Urinary bladder (tissue), 4 donors: ENCODE measurements around the gene NOC4L. TPM values are rescaled to one million over a fixed set of nuclear protein-coding genes. Genes with fewer than 3 reads are reported as not detected.

ENCODE experiments used
- DNase-seq: peaks from one replicate; pipeline ENCODE4 v3.0.0-alpha.2; 2015; ENCODE audit errors: extremely low spot score
- H3K27ac ChIP-seq: one replicate; pipeline ENCODE4 v1.5.1; 2013; ENCODE audit warnings: low read depth, mild to moderate bottlenecking, moderate library complexity
- H3K36me3 ChIP-seq: one replicate; pipeline ENCODE4 v1.6.1; 2013; ENCODE audit warnings: mild to moderate bottlenecking, moderate library complexity; ENCODE audit not compliant: insufficient read depth
- H3K4me1 ChIP-seq: one replicate; pipeline ENCODE4 v1.6.1; 2013; ENCODE audit warnings: mild to moderate bottlenecking, moderate library complexity; ENCODE audit not compliant: insufficient read depth
- H3K4me3 ChIP-seq: one replicate; pipeline ENCODE4 v1.5.1; 2013; ENCODE audit warnings: low read depth, low read length
- WGBS: extraction: QIAGEN DNeasy Blood & Tissue Kit; methylation state at CpG from one replicate; pipeline ENCODE4 v1.1.7; 2013; 5-methylcytosine and 5-hydroxymethylcytosine counted together
- polyA plus RNA-seq: library from polyadenylated mRNA; stranded (reverse); fragments of 200-250 nt; gene quantifications from one replicate; pipeline ENCODE4 v1.2.3, GENCODE V29; 2013
- total RNA-seq: library from RNA; depleted of rRNA; stranded (reverse); fragments of >200 nt; gene quantifications from one replicate; pipeline ENCODE4 v1.2.3, GENCODE V29; 2014
- donor health status: healthy with polysubstance abuse.
- donor health status: healthy.

Gene NOC4L
- total and polyA plus RNA-seq, 2 donors, result 4.3 to 24.4 TPM

GRCh38 chr12:132111654-132112304 lies 32.5 kb upstream of the NOC4L start:
- DNase-seq, result no peak
- 79% methylated on average over 19 of the region's 19 CpGs for WGBS

DNA sequence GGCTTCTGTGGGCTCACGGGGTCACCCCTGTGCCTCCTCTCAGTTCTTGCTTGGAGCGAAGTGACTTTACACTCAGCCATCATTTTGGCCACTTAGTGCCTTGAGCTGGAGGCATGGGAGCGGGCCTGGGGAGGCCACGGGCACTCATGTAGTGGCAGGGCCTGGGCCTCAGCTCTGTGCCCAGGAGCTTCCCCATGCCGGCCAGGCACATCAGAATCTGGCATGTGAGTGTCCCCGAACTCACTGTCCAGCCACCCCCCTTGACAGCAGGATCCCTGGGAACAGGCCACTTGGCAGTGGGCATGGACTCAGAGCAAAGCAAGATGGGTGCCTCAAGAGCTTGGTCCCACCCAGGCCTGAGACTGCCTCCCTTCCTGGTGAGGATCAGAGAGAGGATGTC lies 29.6 kb upstream of the NOC4L start:
- Histone ChIP-seq H3K4me3 (no peak overlapping the region), H3K4me1 (no peaks in the 10 kb centered on the region), H3K36me3 (no peaks in the 10 kb centered on the region), H3K27ac (no peak overlapping the region)
- DNase-seq, result no peak
- 94% methylated on average over 6 of the region's 6 CpGs for WGBS

More at GRCh38 chr12:132111654-132112304, 32.5 kb upstream of the NOC4L start:
- H3K4me1 ChIP-seq, result no peaks in the 10 kb centered on the region
- no peaks in the 10 kb centered on the region for H3K36me3 ChIP-seq
- H3K27ac ChIP-seq, result no peak overlapping the region
- no peak overlapping the region for H3K4me3 ChIP-seq

DNA sequence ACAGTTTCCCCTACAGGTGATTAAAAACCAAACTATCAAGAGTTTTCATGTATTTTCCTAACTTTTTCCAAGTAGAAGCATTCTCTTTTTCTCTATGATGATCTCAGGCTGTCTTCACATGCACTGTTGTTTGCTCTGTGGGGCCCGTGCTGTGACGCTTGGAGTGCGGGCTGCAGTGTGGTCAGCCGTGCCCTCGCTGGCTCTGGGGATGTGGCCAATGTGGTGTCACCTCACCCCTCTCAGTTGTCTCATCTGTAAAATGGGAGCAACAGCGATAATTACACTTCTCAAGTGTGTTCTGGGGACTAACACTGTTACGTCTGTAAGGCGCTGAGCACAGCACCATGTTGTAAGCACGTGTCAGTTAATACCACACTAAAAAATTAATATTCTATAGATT lies 28.8 kb upstream of the NOC4L start:
- Histone ChIP-seq H3K4me1 (no peaks in the 10 kb centered on the region), H3K4me3 (no peak overlapping the region), H3K36me3 (no peaks in the 10 kb centered on the region), H3K27ac (no peak overlapping the region)
- 91% methylated on average over 9 of the region's 9 CpGs for WGBS
- DNase-seq, result no peak

DNA sequence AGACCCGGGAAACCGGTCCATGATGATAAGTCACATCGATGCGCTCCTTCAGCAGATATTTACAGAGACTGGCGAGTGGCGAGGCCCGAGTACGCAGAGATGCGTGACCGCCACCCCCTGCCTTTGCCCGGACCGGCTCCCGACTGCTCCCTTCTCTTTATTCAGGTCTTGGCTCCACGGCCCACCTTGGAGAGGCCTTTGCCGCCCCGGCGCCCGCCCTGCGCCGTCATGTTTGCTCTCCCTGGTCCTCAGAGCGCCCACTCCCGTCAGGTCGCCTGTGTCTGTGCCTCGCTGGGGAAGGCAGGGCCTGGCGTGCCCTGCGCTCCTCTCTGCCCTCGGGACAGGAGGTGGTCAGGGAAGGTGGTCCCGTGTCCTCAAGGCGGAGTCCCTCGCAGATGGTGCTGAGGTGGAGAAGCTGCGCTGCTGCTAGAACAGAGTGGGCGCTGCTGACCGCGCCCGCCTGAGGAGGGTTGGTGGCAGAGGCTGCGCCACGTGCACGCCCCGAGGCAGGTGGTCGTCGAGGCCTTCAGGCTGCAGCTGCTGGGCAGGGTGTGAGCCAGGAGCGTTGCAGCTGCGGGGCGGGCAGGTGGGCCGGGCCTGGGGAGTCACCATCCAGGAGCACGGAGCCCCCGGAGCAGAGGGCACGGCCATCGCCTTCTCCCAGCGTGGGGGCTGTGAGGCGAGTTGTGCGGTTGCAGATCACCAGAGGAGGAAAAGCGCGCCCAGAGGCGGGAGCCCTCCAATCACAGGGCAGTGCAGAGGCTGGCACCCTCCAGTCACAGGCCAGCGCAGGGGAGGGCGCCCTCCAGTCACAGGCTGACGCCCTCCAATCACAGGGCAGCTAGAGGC lies 27.3 kb upstream of the NOC4L start:
- no peak for DNase-seq
- H3K27ac ChIP-seq, result no peak overlapping the region
- no peak overlapping the region for H3K4me3 ChIP-seq
- no peaks in the 10 kb centered on the region for H3K4me1 ChIP-seq
- H3K36me3 ChIP-seq, result no peaks in the 10 kb centered on the region
- WGBS, result 97% methylated on average over 58 of the region's 58 CpGs

DNA sequence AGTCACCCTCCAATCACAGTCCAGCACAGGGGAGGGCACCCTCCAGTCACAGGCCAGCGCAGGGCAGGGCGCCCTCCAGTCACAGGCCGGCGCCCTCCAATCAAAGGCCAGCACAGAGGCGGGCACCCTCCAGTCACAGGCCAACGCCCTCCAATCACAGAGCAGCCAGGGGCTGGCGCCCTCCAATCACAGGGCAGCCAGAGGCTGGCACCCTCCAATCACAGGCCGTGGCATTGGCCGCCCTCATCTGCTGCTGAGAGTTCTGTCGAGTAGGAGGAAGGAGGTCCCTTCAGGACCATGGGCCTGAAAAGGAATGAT lies 26.7 kb upstream of the NOC4L start:
- no peak for DNase-seq
- H3K36me3 ChIP-seq, result no peaks in the 10 kb centered on the region
- 92% methylated on average over 10 of the region's 10 CpGs for WGBS
- H3K4me1 ChIP-seq, result no peaks in the 10 kb centered on the region
- H3K27ac ChIP-seq, result no peak overlapping the region
- H3K4me3 ChIP-seq, result no peak overlapping the region

DNA sequence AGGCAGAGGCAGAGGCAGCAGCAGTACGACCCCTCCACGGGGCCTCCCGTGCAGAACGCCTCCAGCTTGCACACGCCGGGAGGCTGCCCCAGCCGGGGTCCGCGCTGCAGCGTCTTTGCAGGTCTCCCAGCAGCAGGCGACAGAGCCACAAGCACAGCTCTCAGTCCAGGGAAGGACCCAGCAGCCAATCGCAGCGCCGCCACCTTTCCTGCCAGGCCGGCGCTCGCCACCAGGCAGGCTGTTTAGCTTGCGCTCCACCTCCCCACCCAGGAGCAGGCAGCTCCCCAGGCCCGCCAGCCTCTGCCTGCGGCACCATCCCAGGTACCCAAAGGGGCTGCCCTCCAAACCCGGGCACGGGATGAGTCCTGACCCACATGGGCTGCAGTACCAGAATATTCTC lies 25.4 kb upstream of the NOC4L start:
- 89% methylated on average over 22 of the region's 22 CpGs for WGBS
- Histone ChIP-seq H3K27ac (no peak overlapping the region), H3K4me3 (no peak overlapping the region), H3K36me3 (no peaks in the 10 kb centered on the region), H3K4me1 (no peaks in the 10 kb centered on the region)
- DNase-seq, result no peak

GRCh38 chr12:132121283-132121682 lies 23.0 kb upstream of the NOC4L start:
- Histone ChIP-seq H3K4me1 (no peaks in the 10 kb centered on the region), H3K27ac (no peak overlapping the region), H3K36me3 (peaks cover 2% of the 10 kb centered on the region), H3K4me3 (no peak overlapping the region)
- no peak for DNase-seq
- WGBS, result 85% methylated on average over 14 of the region's 14 CpGs

- WGBS, result 88% methylated on average over 12 of the region's 12 CpGs
These were observed 20.1 kb upstream of the NOC4L start for GRCh38 chr12:132123970-132124765.

DNA sequence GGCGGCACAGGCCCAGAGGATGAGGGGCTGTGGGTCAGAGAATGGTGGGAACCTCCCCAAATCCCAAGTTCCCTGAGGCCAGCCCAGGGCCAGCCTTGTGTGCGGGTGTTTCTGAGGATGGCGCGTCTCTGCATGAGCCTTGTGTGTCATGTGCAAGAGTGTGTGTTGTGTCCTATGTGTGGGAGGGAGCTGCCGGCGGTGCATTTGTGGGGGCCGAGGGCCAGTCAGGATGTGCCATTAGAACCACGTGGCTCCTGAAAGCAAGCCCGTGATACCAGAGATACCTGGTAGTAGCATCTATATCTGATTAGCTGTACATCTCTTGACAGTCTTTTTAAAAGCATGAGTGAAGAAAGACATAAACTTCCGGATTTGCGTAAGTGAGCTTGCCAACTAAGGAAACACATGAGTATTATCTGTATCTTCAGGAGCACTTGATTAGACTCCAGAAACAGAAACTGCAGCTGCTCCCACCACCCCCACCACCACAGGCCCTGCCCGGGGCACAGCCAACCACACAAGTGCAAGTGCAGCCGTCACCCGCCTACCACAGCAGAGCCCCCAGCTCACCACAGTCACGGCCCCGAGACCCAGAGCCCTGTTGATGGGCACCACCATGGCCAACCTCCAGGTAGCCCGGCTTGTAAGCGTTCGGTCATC lies 19.4 kb upstream of the NOC4L start:
- H3K4me1 ChIP-seq, result no peaks in the 10 kb centered on the region
- no peak overlapping the region for H3K4me3 ChIP-seq
- H3K36me3 ChIP-seq, result peaks cover 6% of the 10 kb centered on the region
- DNase-seq, result no peak
- WGBS, result 85% methylated on average over 19 of the region's 19 CpGs
- no peak overlapping the region for H3K27ac ChIP-seq

More at GRCh38 chr12:132123970-132124765, 20.1 kb upstream of the NOC4L start:
- H3K4me1 ChIP-seq, result no peaks in the 10 kb centered on the region
- no peak overlapping the region for H3K27ac ChIP-seq
- DNase-seq, result no peak
- H3K36me3 ChIP-seq, result peaks cover 6% of the 10 kb centered on the region
- no peak overlapping the region for H3K4me3 ChIP-seq

DNA sequence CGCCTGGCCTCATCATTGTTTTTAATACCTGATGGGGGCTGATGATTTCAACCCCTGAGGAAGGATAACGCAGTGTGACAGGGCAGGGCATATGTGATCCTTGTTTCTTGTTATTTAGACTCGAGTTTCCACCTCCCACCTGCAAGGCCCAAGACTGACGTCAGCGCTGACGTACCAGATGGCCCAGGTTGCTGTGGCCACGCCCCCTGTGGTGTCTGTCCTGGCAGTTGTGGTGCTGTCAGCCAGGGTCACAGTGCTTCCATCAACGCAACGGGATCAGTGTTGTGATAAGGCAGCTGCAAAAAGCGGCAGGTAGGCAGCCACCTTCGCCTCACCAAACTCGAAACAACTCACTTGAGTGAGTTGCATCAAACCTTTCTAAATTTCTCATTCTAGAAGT lies 18.5 kb upstream of the NOC4L start:
- DNase-seq, result no peak
- Histone ChIP-seq H3K4me1 (no peaks in the 10 kb centered on the region), H3K4me3 (no peak overlapping the region), H3K36me3 (peaks cover 6% of the 10 kb centered on the region), H3K27ac (no peak overlapping the region)
- WGBS, result 96% methylated on average over 12 of the region's 12 CpGs

DNA sequence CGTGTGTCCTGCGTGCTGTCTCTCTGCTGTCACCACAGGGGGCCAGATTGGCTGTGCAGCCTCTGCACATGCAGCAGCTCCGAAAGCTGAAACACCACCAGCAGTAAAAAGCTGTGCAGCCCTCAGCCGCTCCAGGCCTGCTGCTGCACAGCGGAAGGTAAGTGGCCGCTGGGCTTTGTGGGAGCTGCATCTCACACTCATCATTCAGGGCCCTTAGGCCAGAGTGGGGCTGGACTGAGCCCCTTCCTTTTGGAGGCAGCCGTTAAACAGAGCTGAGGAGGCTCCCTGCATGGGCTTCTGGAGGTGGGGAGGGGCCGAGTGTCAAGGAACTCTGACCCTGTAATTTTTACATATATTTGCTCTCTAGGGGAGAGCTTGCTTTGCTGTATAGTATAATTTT lies 17.2 kb upstream of the NOC4L start:
- peaks cover 6% of the 10 kb centered on the region for H3K36me3 ChIP-seq
- no peak for DNase-seq
- no peak overlapping the region for H3K27ac ChIP-seq
- no peak overlapping the region for H3K4me3 ChIP-seq
- H3K4me1 ChIP-seq, result no peaks in the 10 kb centered on the region
- WGBS, result 98% methylated on average over 8 of the region's 8 CpGs

- Histone ChIP-seq H3K4me3 (no peak overlapping the region), H3K27ac (no peak overlapping the region)
These were observed 15.2 kb upstream of the NOC4L start for GRCh38 chr12:132129007-132129406.

GRCh38 chr12:132130690-132131089 lies 13.6 kb upstream of the NOC4L start:
- no peaks in the 10 kb centered on the region for H3K4me1 ChIP-seq
- H3K36me3 ChIP-seq, result peaks cover 4% of the 10 kb centered on the region
- no peak overlapping the region for H3K27ac ChIP-seq
- 93% methylated on average over 14 of the region's 14 CpGs for WGBS
- no peak overlapping the region for H3K4me3 ChIP-seq
- no peak for DNase-seq

More at GRCh38 chr12:132129007-132129406, 15.2 kb upstream of the NOC4L start:
- no peak for DNase-seq
- no peaks in the 10 kb centered on the region for H3K4me1 ChIP-seq
- H3K36me3 ChIP-seq, result peaks cover 6% of the 10 kb centered on the region
- 95% methylated on average over 3 of the region's 3 CpGs for WGBS
